HG03139 (cell line): ENCODE measurements around the gene GABRG3.

Source experiments
- ATAC-seq: cut with Tn5 transposase; IDR thresholded peaks from one replicate; pipeline ENCODE4 v1.9.1; 2021; ENCODE audit not compliant: unreplicated experiment

The GABRG3 gene

DNA sequence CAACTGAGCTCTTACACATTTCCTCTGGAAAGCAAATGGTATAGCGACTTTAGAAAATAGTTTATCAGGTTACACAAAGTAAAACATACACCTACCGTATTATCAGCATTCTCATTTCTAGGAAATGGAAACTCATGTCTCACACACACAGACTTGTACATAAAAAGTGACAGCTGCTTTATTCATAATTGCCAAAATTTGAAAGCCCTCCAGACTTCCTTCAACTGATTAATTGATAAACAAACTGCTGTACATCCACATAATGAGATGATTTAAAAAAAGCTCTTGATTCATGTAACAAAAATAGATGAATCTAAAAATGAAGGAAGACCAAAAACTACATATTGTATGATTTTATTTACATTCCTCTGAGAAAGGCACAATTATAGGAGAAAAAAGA, 425.5 kb downstream of the GABRG3 start:
- no peak for ATAC-seq

DNA sequence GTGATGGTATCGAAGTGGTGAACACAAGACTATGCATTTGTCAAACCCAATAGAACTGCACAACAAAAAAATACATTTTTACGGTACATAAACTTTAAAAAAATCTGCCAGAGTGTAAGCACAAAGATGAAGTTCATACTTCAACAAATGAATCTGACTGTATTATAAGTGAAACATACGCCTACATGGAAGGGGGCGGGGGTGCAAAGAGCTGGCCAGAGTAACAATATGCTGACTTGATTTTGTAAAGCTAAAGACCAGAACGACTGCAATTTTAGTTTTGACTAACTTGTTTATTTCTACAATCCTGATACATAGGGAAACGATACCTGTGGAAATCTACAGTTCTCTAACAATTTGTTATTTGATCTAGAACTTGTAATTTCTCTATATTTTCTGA, 426.0 kb downstream of the GABRG3 start:
- no peak for ATAC-seq

DNA sequence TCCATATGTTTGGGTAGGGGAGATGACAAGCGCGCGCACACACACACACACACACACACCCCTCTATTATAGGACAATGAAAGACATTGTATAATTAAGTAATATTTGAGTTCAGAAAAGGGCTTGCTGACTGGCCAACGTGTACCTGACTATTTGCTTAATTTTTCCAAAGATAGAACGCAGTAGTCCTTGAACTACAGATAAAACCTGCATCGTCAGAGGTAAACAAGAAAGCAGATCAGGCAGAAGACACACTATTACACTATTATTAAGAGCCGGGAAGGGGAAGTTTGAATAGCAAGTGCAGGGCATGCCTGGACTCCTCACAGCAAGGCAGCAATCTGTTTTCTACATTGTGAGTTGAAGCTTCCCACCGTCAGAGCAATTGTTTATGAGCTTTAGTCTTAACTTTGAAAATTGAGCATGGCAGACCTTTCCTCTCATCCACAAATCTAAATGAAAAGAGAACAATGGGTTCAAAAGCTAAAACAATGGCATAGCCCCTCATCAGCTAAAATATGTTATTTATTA, 427.7 kb downstream of the GABRG3 start:
- no peak for ATAC-seq

DNA sequence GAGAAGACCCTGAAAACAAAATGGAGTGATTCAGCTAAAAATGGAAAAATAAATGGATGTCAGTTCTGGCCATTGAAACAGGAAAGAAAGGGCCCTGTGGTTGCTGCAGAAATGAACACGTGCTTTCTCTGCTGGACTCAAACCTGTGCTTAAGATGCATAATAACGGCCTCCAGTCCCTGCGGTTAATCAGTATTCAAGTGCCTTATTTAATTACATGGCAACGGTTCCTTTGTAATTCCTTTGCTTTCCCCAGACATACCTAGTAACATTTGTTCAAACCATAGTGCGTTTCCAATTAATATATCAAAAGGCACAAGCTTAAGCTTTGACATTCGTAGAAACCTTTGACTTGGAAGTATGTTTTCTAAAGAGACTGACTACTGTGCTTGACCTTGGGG, 428.3 kb downstream of the GABRG3 start:
- ATAC-seq, result no peak

DNA sequence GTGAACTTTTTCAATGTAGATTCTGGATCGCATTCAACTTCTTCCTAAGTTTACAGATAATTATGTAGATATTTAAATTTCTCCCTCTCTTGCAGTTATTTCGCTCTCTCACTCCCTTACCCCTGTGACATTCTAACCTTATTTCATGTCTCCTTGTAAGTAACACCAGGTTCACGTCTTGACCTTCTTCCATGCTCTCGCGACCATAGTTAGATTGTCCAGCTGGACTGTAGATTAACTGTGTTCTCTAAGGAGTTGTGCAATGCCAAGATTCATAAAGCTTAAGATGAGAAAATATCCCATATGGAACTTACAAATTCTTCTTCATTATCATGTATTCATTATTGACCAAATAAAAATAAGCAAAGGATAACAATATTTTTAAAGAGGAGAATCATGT, 430.5 kb downstream of the GABRG3 start:
- ATAC-seq, result no peak

DNA sequence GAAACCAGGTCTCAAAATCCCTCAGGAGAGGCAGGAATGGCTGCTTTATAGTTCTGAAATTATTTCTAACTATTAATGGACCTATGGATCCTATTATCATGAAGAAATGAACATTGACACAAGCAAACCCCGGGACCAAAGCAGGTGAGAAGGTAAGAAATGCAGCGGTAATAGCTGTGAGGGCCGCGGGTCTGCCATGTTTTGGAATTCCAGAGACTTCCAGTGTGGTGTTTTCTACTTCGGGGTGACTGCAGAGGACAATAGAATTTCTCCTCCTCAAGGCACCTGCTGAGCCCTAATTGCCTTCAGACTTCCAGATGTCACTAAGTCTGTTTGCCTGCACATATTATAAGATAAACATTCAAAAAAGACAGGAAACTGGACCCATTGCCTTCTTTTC, 437.4 kb downstream of the GABRG3 start:
- ATAC-seq, result no peak

DNA sequence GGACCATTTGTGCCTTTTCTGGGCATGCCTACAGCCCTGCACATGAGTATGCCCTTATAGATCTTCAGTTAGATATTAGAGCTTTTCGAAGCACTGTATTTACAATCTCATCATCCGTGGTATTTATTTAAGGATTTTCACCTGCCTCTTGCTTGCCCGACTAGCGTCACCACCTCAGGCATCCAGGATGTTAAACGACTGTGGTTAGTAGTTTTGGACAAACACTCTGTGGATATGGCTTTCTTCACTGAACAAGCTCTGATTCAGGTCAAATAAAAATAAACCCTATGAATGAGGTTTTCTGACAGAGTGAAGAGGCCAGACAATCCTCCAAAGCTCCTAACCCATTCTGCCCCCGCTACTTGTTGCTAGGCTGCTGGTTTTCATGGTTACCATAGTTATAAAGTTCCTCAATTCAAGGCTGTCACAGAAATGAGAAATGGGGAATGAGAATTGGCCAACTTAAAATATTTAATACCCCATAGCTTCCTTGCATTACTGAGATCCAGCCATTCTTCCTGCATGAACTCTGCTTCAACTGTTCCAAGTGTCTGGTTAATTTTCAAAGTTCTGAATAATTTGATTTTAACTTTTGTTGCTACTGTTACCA, 440.1 kb downstream of the GABRG3 start:
- ATAC-seq, result no peak

DNA sequence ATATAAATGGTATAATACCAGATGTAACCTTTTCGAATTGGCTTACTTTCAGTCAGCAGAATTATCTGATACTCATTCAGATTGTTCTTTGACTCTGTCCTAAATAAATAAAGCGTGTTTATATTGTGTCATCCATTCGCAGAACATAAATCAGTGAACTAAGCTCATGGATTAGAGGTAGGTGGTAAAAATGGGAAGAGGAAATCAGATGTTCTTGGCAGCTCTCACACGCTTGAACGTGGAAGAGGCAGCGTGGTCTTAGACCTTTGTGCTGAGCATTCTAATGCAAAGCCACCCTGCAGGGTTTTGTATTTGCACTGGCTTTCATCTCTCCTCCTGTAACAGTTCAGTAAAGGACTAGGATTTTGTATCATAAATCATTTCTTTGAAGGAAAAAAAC, 441.4 kb downstream of the GABRG3 start:
- no peak for ATAC-seq

DNA sequence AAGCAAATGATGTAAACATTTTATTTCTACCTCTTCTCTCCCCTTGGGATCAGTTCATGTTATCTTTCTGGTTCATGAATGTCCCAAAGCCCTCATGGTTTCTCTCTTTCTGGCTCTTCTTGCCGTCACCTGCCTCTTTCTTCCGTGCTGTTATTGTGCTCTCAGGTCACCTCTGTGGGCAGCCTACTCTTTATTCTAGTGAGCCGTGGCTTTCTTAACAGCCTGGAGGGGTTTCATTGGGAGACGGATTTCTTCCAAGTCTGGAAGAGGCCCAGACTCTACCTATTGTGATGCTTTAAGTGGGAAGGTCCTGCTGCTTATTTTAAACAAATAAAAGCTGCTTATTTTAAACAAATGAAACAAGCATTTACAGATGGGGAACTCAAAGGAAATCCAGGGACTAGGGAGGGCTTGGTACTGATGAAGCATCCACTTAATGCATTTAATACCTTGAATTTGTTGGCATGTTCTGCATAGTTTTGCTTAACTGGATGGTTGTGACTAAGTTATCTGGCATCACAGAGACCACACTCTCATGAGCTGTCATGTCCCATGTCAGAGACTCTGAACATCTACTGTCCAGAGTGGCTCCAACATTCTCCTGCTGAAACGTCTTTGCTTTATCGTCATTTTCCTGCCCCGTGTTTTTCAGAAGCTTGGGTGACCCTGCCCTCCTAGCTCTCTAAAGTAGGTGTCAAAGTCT, 443.3 kb downstream of the GABRG3 start:
- no peak for ATAC-seq

DNA sequence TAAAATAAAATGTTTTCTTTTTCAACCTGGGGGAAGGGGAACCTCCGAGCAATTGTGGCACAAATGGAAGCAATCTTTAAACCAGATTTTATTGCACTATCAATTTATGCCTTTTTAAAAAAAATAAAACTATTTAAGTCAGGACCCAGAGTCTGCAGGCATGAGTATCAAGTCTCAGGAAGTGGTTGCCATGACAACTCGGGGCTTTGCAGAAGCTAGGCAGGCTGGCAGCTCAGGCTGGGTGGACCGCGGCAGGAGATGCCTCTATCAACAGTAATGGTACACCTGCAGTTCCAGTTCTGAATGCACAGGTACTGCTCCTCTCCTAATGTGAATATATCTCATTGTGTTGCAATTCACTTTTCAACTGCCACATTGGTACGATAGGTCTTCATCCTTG, 447.7 kb downstream of the GABRG3 start:
- ATAC-seq, result no peak

DNA sequence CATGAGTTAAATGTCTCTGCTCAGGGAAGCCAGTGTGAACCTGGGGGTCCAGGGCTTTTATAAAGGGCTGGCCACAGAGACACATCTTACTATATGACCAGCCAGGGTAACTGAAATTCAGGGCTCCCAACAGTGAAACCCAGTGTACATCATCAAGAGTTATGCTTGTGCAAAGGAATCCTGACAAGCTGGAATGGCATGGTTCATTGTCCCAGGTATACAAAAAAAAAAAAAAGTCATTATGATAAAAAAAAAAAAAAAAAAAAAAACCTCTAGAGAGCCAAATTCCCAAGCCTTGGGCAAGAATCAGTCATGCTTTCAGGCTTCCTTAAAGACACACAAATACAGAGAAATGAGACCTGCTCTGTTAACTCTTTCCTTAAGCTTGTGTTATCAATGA, 452.0 kb downstream of the GABRG3 start:
- no peak for ATAC-seq

DNA sequence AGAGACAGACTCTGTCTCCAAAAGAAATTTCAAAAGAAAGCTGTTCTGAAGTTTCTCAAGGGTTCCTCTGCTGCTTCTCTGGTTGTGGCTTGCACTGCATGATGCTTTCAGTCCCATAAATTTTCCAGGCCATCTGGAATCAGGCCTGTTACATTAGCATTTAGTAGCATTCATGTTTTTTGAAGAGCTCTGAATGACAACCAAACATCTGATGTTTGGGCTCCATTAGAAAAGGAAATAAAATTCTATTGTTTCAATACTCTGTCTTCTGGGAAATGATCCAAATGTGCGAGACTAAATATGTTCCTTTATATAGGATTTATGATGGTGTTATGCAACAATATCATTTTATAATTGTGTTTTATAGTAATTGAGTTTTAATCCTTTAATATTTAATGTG, 455.8 kb downstream of the GABRG3 start:
- no peak for ATAC-seq

DNA sequence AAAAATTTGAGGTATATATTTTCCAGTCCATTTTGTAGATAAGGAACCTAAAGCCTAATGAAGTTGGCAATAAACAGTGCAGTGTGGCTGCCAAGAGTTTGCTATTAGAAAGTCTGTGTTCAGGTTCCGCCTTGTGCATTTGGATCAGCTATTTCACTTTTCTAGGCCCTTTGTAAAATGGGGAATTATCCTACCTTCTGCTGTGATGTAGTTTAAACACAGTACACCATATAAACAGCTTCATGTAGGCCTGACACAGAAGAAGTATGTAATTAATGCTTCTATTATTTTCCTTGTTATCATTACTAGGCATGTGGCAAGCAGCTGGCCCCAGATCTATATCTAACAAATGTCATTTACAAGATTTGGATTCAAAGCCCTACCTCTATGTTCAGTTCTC, 456.3 kb downstream of the GABRG3 start:
- no peak for ATAC-seq

DNA sequence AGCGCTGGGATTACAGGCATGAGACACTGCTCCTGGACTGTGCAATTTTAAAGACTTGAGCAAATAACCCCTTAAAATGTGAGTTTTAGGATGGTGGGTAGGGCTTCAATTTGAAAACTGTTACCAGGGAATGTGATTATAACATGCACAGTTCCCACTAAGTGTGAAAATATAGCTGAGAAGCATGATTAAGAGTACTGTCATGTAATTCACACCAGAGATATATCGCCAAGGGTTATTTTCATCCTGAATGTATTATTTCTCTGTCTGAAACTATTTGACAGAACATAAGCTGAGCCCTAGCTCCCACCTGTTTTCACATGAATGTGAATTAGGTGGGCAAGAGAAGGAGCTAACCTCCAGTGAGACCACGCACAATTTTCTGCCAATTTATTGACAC, 457.2 kb downstream of the GABRG3 start:
- ATAC-seq, result no peak

DNA sequence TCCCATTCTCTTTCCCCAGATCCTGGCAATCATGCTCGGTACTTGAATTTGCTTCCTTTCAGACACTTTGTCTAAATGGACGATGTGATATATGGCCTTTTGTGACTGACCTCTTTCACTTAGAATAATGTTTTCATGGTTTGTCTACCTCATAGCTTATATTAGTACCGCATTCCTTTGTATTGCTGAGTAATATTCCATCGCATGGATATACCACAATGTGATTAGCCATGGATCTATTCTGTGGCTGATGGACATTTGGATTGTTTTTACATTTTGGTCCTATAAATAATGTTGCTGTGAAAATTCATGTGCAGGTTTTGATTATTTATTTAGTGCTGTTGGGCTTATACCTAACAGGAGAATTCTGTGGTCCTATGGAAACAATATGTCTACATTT, 458.6 kb downstream of the GABRG3 start:
- ATAC-seq, result no peak

DNA sequence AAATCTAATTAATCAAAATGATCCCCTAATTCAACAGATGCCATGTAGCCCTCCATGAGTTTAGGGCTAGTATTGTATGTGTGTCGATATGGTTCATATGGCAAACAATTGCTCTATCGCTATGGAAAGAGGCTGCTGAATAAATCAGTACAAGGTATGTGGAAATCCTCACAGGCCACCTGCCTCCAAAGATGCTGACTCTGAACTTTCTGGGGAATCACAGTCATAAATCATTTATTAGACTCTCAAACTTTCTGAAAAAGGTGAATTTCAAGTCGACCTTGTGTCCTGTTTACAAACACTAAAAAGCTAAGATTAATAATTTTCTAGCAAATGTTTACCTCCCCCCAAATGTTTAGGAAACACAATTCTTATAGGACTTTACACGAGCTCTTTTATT, 462.6 kb downstream of the GABRG3 start:
- ATAC-seq, result no peak

DNA sequence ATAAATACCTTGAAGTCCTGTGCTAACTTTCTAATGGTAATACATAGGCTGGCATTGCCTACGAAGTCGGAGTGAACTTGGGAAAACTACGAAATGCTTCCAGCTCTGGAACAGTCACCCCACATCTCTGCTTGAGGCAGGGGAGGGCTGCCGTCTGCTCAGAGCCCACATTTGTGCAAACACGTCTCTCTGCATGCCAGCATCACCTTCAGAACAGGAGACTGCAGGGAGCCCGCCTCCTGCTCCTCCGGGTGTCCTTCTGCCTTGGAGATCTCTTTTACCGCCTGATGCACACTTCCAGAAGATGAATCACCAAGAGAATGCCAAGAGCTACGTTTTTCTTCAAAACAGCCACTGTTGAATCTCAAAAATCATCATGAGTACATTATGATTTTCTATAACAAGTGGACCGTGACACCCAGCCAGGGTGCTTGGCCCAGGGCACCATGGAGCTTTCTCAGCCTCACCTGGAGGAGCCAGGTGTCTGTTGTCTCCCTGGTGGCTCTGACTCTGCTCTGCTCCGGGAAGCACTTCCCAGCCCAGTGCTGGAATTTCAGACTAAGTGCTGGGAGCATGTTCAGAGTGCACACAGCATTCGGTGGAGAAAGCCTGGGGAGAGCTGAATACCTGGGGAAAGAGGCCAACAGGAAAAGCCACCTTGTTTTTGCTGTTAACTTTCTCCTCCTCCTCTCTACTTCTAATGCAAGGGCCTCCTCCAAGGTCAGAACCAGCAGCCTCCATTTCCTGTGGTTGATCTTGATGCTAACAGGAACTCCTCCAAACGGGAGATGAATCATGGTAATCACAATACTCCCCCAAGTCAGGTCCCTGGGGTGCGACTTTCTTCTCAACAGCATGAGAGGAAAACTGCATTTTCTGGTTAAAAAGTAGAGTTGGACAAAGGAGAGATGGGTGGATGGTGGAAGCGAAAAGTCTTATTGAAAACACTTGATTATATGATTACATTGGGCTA, 467.7 kb downstream of the GABRG3 start:
- no peak for ATAC-seq

DNA sequence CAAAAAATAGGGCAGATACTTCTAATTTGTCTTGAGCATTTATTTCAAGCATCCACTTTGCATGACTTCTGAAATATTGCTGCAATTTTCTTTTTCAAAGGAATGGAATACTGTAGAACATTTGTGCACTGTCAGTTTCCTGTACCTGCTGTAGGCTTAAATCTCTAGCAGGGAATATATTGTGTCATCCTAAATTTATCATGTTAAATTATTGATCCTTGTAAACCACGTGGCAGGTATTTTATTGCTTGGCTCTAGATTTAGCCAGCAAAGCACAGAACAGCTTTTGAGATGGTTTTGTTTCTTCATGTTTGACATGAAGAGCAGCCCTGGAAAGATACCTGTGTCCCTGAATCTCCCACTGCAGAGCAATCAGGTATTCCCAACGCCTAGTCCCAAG, 470.1 kb downstream of the GABRG3 start:
- no peak for ATAC-seq

DNA sequence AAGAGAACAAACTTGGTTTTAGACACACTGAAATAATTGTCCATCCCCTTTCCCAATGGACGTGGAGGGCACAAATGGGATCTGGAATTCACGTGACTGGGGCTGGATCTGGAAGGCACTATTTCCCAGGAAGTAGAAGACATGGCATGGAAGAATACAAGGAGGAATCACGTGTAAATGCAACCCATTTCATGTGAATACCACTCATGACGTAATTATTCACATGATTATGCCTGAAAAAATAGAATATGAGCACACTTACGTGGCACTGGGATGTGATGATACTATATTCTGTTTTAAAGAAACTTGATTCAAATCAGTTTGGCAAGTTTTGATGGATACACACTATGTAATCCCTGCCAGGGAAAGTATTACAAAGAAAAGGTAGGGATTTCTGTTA, 477.3 kb downstream of the GABRG3 start:
- ATAC-seq, result no peak

DNA sequence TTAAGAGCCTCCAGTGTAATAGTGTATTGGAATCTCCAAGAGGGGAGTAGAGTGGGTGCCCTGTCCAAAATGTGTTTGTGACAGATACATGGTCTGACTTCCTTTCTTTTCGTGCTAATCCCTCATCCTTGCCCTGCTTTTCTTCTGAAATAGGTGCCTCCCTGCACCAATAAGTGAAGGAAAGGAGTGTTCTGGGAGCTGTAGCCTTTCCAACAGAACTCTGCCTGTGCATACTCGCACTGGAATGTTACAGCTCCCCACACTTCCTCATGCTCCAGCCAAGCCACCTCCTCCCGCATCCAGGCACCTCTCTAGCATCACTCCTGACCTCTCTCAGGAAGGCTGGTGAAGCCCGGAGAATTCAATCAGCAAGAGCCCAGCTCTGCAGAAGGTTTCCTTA, 478.0 kb downstream of the GABRG3 start:
- no peak for ATAC-seq

DNA sequence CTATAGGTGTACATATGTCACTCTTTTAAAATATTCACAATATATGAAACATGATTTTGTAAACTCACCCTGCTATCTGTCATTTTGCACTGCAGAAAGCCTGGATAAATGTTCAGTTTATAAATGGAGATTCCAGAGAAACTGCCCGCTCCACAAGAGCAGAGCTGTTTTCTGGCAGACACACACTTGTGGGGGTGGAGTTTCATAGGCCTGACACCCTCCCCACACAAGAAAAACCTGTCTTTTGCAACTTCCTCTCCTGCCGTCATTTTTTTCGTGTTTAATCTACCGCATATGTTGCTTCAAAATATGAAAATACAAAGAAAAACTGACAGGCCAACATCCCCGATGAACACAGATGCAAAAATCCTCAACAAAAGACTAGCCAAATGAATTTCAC, 479.0 kb downstream of the GABRG3 start:
- ATAC-seq, result no peak
